A673 (cell line): Measurements from ENCODE around the gene COG2.

Experiments used
- EZH2 ChIP-seq: fragments of 200-600 bp; sonication (generic); IDR thresholded peaks from 2 replicates; pipeline ENCODE4 v1.6.1; 2017; ENCODE audit warnings: borderline replicate concordance, low read depth, mild to moderate bottlenecking, mixed read lengths, antibody characterized with exemption, low read length; ENCODE audit not compliant: poor library complexity, severe bottlenecking
- TF ChIP-seq, protein P1 (sequence below): fragments of 300-800, 200-600 bp; sonication (generic); conservative IDR thresholded peaks from 2 replicates; pipeline ENCODE4 v1.5.1; 2017; ENCODE audit warnings: low read depth, mild to moderate bottlenecking, antibody characterized with exemption, low read length, moderate library complexity, mixed read lengths

DNA sequence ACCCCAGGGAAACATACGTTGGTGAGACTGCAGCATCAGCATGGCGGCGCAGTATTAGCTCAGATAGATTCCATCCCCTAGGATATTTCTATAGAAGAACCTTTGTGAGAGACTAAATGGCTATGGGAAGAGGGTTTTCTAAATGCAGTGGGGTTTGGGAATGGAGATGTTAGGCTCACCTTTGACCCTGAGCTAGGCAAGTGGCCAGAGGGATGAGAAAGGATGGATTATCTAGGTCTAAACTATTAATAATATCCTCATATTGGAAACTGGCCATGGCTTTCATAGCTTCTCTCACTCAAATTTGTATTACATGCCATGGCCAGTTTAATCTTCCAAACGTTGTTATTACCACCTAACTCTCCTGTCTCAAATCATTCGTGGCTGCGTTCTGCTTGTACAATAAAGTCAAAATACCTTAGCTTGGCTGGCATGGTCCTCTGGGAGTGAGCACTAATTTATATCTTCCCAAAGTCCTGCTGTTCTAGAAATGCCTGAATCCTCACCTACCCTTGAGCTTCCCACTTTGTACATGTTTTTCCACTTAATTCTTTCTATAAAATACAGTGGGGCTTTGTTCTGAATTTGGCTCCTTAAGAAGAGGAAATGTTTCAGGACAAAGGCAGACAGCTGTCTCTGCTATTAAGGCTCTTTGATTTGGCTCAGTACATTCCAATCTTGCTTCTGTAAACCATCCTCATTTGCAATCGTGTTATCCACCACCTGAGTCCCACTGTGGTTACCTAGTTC lies 31.0 kb upstream of the COG2 start:
- TF ChIP-seq, protein P1, sequence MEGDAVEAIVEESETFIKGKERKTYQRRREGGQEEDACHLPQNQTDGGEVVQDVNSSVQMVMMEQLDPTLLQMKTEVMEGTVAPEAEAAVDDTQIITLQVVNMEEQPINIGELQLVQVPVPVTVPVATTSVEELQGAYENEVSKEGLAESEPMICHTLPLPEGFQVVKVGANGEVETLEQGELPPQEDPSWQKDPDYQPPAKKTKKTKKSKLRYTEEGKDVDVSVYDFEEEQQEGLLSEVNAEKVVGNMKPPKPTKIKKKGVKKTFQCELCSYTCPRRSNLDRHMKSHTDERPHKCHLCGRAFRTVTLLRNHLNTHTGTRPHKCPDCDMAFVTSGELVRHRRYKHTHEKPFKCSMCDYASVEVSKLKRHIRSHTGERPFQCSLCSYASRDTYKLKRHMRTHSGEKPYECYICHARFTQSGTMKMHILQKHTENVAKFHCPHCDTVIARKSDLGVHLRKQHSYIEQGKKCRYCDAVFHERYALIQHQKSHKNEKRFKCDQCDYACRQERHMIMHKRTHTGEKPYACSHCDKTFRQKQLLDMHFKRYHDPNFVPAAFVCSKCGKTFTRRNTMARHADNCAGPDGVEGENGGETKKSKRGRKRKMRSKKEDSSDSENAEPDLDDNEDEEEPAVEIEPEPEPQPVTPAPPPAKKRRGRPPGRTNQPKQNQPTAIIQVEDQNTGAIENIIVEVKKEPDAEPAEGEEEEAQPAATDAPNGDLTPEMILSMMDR, result no peak
- TF ChIP-seq EZH2, result no peak
